ENCODE results near the gene HIVEP1.

DNA sequence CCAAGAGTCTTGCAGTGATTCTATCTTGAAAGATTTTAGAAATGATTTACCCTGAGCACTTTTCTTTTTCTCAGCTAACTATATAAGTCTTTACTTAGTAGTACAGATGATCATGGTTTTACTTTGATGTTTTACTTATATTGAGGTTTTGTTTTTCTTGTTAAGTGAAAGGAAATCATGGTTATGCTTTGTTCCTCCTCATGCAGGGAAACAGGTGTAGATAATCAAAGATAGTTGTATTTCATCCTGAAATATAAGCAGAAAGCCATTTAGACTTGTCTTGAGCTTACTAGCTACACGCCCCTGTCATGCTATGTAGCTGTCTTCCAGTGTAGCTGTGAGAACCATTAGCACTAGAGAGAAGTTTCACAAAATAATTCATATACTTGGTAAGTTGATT, 113.9 kb downstream of the HIVEP1 start:
- TF ChIP-seq, protein P1, sequence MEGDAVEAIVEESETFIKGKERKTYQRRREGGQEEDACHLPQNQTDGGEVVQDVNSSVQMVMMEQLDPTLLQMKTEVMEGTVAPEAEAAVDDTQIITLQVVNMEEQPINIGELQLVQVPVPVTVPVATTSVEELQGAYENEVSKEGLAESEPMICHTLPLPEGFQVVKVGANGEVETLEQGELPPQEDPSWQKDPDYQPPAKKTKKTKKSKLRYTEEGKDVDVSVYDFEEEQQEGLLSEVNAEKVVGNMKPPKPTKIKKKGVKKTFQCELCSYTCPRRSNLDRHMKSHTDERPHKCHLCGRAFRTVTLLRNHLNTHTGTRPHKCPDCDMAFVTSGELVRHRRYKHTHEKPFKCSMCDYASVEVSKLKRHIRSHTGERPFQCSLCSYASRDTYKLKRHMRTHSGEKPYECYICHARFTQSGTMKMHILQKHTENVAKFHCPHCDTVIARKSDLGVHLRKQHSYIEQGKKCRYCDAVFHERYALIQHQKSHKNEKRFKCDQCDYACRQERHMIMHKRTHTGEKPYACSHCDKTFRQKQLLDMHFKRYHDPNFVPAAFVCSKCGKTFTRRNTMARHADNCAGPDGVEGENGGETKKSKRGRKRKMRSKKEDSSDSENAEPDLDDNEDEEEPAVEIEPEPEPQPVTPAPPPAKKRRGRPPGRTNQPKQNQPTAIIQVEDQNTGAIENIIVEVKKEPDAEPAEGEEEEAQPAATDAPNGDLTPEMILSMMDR (conservative IDR thresholded peaks at IDR 0.05), result no peak
- no peak for TF ChIP-seq EZH2 (IDR thresholded peaks at IDR 0.05; ENCODE audit: low read depth)

Data from PC-9 (cell line).